GM19099 (cell line): Measurements from ENCODE around the gene PARS2.

Experiments used
- POLR2A ChIP-seq: IDR thresholded peaks from 3 replicates; pipeline ENCODE4 v1.6.1; 2011; ENCODE audit warnings: low read depth; ENCODE audit not compliant: insufficient read length; ENCODE audit errors: extremely low read depth

The PARS2 gene

GRCh38 chr1:54738244-54738643 lies 26.1 kb downstream of the PARS2 start:
- no peak for TF ChIP-seq POLR2A

GRCh38 chr1:54736685-54737084 lies 27.6 kb downstream of the PARS2 start:
- TF ChIP-seq POLR2A, result no peak

- no peak for TF ChIP-seq POLR2A
Observed at GRCh38 chr1:54728027-54728426, 36.3 kb downstream of the PARS2 start.

- TF ChIP-seq POLR2A, result no peak
Observed at GRCh38 chr1:54724771-54725170, 39.6 kb downstream of the PARS2 start.

GRCh38 chr1:54723985-54724384 lies 40.3 kb downstream of the PARS2 start:
- TF ChIP-seq POLR2A, result no peak

GRCh38 chr1:54721719-54722118 lies 42.6 kb downstream of the PARS2 start:
- TF ChIP-seq POLR2A, result no peak

- TF ChIP-seq POLR2A, result no peak
Observed at GRCh38 chr1:54716299-54717047, 47.9 kb downstream of the PARS2 start.

- peak; percentile 92 for TF ChIP-seq POLR2A
Observed at GRCh38 chr1:54715493-54716298, 48.6 kb downstream of the PARS2 start, which contains the start of gene TTC4. TSS of gene TTC4 (plus strand) at chr1:54715861. CDS start at chr1:54715909, 48 bp downstream.

GRCh38 chr1:54714881-54715492 lies 49.3 kb downstream of the PARS2 start:
- TF ChIP-seq POLR2A, result no peak

GRCh38 chr1:54711536-54711935 lies 52.8 kb downstream of the PARS2 start:
- no peak for TF ChIP-seq POLR2A

- no peak for TF ChIP-seq POLR2A
Observed at GRCh38 chr1:54710841-54711240, 53.5 kb downstream of the PARS2 start.

- no peak for TF ChIP-seq POLR2A
Observed at GRCh38 chr1:54710434-54710833, 53.9 kb downstream of the PARS2 start.

- TF ChIP-seq POLR2A, result no peak
Observed at GRCh38 chr1:54709547-54710292, 54.6 kb downstream of the PARS2 start.

- no peak for TF ChIP-seq POLR2A
Observed at GRCh38 chr1:54708385-54708784, 55.9 kb downstream of the PARS2 start.
